Measurements from ENCODE around the gene FAM169A.

Gene FAM169A

GRCh38 chr5:74772359-74772758 lies 93.8 kb downstream of the FAM169A start:
- Histone ChIP-seq H4K20me1 (ENCODE audit: insufficient read depth, low read length) (no peaks in the 10 kb centered on the region), H3K79me2 (ENCODE audit: low read length) (peaks cover 16% of the 10 kb centered on the region), H3K36me3 (replicated peaks; ENCODE audit: insufficient read depth, low read length) (peaks cover 8% of the 10 kb centered on the region), H3K4me1 (ENCODE audit: low read length) (peaks cover 7% of the 10 kb centered on the region; the same call in 1 of the 2 replicates), H3K9me3 (replicated peaks; ENCODE audit: insufficient read depth, low read length) (no peaks in the 10 kb centered on the region), H3K27ac (ENCODE audit: low read length) (no peak overlapping the region), H3K4me2 (ENCODE audit: low read depth, low read length) (no peak overlapping the region), H3K9me2 (replicated peaks; ENCODE audit: insufficient read depth, low read length) (no peaks in the 10 kb centered on the region), H3F3A (ENCODE audit: insufficient read depth, low read length) (no peaks in the 10 kb centered on the region; the same call in 1 of the 2 replicates), H3K4me3 (ENCODE audit: low read length) (no peak overlapping the region), H3K27me3 (replicated peaks; ENCODE audit: insufficient read depth, low read length) (no peaks in the 10 kb centered on the region), H2AFZ (ENCODE audit: low read length) (no peak overlapping the region), H3K9ac (ENCODE audit: low read length) (no peak overlapping the region)
- DNase-seq, result no peak
- no peak for TF ChIP-seq EZH2 (optimal IDR thresholded peaks at IDR 0.05; ENCODE audit: low read depth, low read length)
- TF ChIP-seq EZH2phosphoT487 (IDR thresholded peaks at IDR 0.05; ENCODE audit: low read length), result no peak
- TF ChIP-seq, protein P1, sequence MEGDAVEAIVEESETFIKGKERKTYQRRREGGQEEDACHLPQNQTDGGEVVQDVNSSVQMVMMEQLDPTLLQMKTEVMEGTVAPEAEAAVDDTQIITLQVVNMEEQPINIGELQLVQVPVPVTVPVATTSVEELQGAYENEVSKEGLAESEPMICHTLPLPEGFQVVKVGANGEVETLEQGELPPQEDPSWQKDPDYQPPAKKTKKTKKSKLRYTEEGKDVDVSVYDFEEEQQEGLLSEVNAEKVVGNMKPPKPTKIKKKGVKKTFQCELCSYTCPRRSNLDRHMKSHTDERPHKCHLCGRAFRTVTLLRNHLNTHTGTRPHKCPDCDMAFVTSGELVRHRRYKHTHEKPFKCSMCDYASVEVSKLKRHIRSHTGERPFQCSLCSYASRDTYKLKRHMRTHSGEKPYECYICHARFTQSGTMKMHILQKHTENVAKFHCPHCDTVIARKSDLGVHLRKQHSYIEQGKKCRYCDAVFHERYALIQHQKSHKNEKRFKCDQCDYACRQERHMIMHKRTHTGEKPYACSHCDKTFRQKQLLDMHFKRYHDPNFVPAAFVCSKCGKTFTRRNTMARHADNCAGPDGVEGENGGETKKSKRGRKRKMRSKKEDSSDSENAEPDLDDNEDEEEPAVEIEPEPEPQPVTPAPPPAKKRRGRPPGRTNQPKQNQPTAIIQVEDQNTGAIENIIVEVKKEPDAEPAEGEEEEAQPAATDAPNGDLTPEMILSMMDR (IDR thresholded peaks at IDR 0.05; ENCODE audit: low read length), result no peak

DNA sequence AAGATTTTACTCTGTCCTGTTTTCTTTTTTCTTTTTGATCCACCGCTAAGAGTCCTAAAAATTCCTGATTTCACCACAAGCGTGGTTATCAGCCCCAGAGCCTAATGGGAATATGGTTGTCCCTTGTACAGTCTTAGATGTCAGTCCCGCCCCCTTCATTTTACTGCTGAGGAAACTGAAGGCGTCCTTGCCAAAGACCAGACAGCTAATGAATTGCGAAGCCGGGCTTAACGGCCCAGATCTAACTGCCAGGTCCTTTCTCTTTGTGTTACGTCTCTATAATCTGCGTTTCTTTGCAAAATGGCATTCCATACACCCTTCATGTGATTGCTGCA lies 98.6 kb downstream of the FAM169A start:
- H3K27ac ChIP-seq (ENCODE audit: low read length), result peak overlapping the region; percentile 50; the same call in 1 of the 2 replicates
- peaks cover 55% of the 10 kb centered on the region for H3K79me2 ChIP-seq (ENCODE audit: low read length)
- peak overlapping the region; percentile 82 for H3K4me2 ChIP-seq (ENCODE audit: low read depth, low read length)
- no peaks in the 10 kb centered on the region for H3K9me2 ChIP-seq (replicated peaks; ENCODE audit: insufficient read depth, low read length)
- peaks cover 2% of the 10 kb centered on the region; the same call in 1 of the 2 replicates for H3K36me3 ChIP-seq (replicated peaks; ENCODE audit: insufficient read depth, low read length)
- H3K9ac ChIP-seq (ENCODE audit: low read length), result peak overlapping the region; percentile 63
- TF ChIP-seq, protein P1 (IDR thresholded peaks at IDR 0.05; ENCODE audit: low read length), result no peak
- TF ChIP-seq EZH2phosphoT487 (IDR thresholded peaks at IDR 0.05; ENCODE audit: low read length), result no peak
- TF ChIP-seq EZH2 (optimal IDR thresholded peaks at IDR 0.05; ENCODE audit: low read depth, low read length), result no peak
- peak overlapping the region; percentile 98 for H2AFZ ChIP-seq (ENCODE audit: low read length)
- H3K27me3 ChIP-seq (replicated peaks; ENCODE audit: insufficient read depth, low read length), result no peaks in the 10 kb centered on the region
- H3K4me1 ChIP-seq (ENCODE audit: low read length), result peaks cover 7% of the 10 kb centered on the region; the same call in 1 of the 2 replicates
- H3K9me3 ChIP-seq (replicated peaks; ENCODE audit: insufficient read depth, low read length), result no peaks in the 10 kb centered on the region
- H4K20me1 ChIP-seq (ENCODE audit: insufficient read depth, low read length), result no peaks in the 10 kb centered on the region
- DNase-seq, result peak; percentile 20
- H3K4me3 ChIP-seq (ENCODE audit: low read length), result peak overlapping the region; percentile 81
- no peaks in the 10 kb centered on the region; the same call in 1 of the 2 replicates for H3F3A ChIP-seq (ENCODE audit: insufficient read depth, low read length)

GRCh38 chr5:74766849-74767578 lies 99.2 kb downstream of the FAM169A start, which contains the start of the genes GFM2 and NSA2:
GFM2 (minus strand) TSS chr5:74767117; CDS start chr5:74763742, 3,375 bp downstream.
NSA2 (plus strand) TSS chr5:74767249; CDS start chr5:74767361, 112 bp downstream.
- Histone ChIP-seq H3K4me2 (ENCODE audit: low read depth, low read length) (peak within 1 kb of the TSS; percentile 82), H3K36me3 (replicated peaks; ENCODE audit: insufficient read depth, low read length) (no peaks in the 10 kb centered on the region; the same call in 1 of the 2 replicates), H4K20me1 (ENCODE audit: insufficient read depth, low read length) (no peaks in the 10 kb centered on the region), H3K27ac (ENCODE audit: low read length) (peak within 1 kb of the TSS; percentile 50; the same call in 1 of the 2 replicates), H2AFZ (ENCODE audit: low read length) (peak within 1 kb of the TSS; percentile 98), H3K79me2 (ENCODE audit: low read length) (peaks cover 55% of the 10 kb centered on the region), H3K9me3 (replicated peaks; ENCODE audit: insufficient read depth, low read length) (no peaks in the 10 kb centered on the region), H3K4me3 (ENCODE audit: low read length) (peak within 1 kb of the TSS; percentile 81), H3F3A (ENCODE audit: insufficient read depth, low read length) (peaks cover under 1% of the 10 kb centered on the region; the same call in 1 of the 2 replicates), H3K4me1 (ENCODE audit: low read length) (peaks cover 12% of the 10 kb centered on the region), H3K27me3 (replicated peaks; ENCODE audit: insufficient read depth, low read length) (no peaks in the 10 kb centered on the region), H3K9ac (ENCODE audit: low read length) (peak within 1 kb of the TSS; percentile 63), H3K9me2 (replicated peaks; ENCODE audit: insufficient read depth, low read length) (no peaks in the 10 kb centered on the region)
- peak; percentile 93 for DNase-seq
- TF ChIP-seq, protein P1 (IDR thresholded peaks at IDR 0.05; ENCODE audit: low read length), result no peak
- TF ChIP-seq EZH2 (optimal IDR thresholded peaks at IDR 0.05; ENCODE audit: low read depth, low read length), result no peak
- no peak for TF ChIP-seq EZH2phosphoT487 (IDR thresholded peaks at IDR 0.05; ENCODE audit: low read length)
